RPMI7951 (cell line): Measurements from ENCODE around the gene UQCR11. TPM values are rescaled to one million over a fixed set of nuclear protein-coding genes. Genes with fewer than 3 reads are reported as not detected.
"Not testable (repeated sequence)": the region's sequence is repeated elsewhere in the genome, so short reads cannot be mapped to it uniquely, and the experiment has no call there.

Source experiments
- DNase-seq: peaks from one replicate; pipeline ENCODE4 v3.0.0-alpha.2; 2012; ENCODE audit warnings: low read depth
- total RNA-seq: library from RNA; depleted of rRNA; stranded (reverse); fragments of >200 nt; shearing (Covaris generic); gene quantifications from 2 replicates; pipeline ENCODE4 v1.2.3, GENCODE V29; 2014; rRNA removed

The UQCR11 gene
- 124 and 144 TPM in 2 replicates for total RNA-seq

- peak; percentile 95 for DNase-seq
These were observed at the start of gene UQCR11 for GRCh38 chr19:1605236-1606137. Gene UQCR11 (minus strand): TSS chr19:1605462. CDS start chr19:1605409, 53 bp downstream.

DNA sequence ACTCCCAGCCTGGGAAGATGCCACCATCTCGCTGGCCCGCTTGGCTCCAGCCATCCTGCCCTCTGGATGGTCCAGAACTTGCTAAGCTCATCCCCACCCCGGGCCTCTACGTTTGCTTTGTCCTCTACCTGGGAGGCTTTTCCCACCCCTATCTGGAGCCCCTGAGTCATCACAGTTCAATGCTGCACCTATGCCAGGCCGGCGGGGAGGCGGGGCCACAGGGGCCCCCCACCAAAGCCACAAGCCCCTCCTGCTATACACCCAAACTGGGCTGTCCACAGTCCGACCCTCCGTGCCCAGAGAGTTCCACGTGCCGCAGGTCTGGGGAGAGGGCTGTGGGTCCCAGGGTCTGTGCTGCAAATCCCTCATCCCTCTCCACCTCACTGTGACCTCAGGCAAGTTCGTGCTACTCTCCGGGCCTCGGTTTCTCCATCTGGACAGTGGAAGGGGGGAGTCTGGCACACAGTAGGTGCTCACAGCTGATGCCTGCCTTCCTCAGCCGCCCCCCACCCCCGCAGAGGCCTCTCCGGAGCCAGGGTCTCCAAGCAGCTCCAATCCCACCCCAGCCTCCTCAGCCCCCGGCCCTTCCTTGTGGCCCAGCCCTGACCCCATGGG lies 49.0 kb upstream of the UQCR11 start:
- no peak for DNase-seq

DNA sequence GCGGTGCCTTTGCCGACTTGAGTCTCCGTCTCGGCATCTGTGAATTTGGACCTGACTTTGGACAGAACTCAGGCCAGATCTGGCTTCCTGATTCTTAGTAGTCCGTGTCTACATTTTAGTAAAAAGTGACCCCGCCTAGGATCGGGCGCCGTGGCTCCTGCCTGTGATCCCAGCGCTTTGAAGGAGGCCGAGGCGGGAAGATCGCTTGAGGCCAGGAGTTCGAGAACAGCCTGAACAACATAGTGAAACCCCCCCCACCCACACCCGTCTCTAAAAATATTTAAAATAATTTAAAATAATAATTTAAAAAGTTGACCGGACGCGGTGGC lies 48.0 kb upstream of the UQCR11 start:
- no peak for DNase-seq

- peak; percentile 97 for DNase-seq
These were observed 47.4 kb upstream of the UQCR11 start, which contains the start of gene TCF3 for GRCh38 chr19:1652471-1653299. Gene TCF3 (minus strand): TSS chr19:1652615. CDS start chr19:1650248, 2,367 bp downstream.

DNA sequence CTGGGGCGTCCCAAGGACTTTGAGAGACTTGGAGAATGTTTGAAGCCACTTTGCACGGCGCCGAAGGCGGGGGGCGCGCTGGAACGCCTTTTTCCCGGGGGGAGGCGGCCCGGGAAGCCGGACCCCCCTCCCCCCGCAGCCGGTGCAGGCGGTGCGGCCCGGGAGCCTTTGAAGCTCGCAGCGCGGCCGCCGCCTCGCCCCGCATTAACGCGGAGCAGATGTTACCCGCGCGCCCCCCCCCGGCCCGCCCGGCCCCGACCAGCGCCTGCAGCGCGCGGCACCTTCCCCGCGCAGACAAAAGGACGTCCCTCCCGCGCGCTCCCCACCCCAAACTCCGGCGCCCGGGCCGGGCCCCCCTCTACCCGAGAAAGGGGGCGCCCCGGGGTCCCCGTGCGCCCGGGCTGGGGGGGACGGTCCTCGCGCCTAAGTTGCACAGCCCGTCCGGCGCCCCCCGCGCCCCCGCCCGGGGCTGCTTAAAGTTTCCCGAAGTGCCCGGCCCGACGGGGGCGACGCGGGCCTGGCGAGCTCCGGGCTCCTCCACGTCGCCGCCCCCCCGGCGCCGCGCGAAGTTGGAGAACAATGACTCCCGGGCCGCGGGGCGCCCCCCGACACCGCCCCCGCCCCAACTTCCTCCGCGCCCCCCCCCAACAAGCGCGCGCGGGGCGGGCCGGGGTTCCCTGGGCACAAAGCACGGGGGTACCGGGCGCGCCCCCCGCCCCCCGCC lies 46.5 kb upstream of the UQCR11 start:
- DNase-seq = peak; percentile 64

GRCh38 chr19:1650650-1651567 lies 45.6 kb upstream of the UQCR11 start:
- DNase-seq = no peak

GRCh38 chr19:1649706-1650649 lies 44.7 kb upstream of the UQCR11 start:
- DNase-seq = no peak

DNA sequence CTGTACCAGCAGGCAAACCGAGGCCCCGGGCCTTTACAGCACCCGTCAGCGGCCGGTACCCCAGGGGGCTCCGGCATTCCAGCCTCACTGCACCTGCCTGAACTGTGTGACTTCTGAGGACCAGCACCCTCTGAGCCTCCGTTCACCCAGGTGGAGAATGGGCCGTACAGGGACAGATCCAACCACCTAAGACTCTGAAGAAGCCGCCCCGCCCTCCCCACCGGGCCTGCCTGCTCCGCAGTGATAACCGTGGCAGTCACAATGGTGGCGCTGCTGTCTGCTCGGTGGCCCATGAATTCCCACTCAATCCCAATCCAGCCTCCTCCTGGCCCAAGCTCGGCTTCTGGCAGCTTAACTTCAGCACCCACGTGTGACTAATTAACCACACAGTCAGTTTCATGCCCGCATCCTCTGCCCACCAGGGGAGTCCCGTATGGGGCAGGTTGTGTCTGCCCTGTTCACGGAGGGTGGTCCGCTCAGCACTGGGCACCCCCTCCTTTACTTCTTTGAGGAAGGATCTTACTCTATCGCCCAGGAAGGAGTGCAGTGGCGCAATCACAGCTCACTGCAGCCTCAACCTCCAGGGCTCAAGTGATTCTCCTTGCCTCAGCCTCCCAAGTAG lies 43.8 kb upstream of the UQCR11 start:
- DNase-seq = no peak

- DNase-seq = no peak
These were observed 43.2 kb upstream of the UQCR11 start for GRCh38 chr19:1648459-1648849.

DNA sequence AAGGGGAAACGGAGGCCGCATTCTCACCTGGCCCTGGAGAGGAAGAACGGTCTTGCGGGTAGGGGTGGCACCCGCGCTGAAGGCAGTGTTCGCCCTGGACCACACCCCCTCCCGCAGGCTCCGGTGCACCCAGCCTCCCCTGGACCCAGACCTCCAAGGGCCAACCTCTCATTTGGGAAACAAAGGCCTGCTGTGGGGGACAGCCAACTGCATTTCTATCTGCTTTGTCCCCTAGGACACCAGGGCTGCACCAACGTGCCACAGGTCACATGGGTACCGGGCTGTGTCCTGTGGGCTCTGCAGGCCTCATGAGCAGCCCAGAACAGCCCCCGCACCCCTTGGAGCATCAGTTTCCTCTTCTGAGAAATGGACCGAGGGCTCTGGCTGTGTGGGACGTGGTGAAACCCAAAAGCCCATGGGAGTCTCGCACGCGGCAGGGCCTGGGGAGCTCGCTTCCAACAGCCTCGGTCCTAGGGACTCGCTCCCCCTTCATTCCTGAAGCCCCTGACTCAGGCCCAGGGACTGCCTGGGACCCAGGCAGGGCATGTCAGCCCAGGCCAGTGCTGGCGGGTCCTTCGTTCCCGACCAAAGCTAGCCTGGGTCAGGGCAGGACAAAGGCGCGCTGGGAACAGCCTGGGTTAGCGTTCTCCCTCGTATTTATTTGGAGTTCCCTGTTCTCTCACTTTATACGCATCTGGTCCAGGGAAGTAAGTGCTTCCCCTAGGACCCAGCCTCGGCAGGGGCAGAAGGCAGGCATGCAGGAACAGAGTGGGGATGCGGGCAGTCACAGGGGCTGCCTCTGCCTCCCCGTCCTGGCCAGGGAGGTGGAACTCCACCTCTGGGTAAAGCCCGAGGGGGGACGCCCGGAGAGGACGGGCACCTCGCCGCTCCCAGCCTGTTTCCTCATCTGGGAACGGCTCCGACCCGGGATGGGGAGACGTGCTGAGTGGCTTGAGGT lies 42.5 kb upstream of the UQCR11 start:
- no peak for DNase-seq

DNA sequence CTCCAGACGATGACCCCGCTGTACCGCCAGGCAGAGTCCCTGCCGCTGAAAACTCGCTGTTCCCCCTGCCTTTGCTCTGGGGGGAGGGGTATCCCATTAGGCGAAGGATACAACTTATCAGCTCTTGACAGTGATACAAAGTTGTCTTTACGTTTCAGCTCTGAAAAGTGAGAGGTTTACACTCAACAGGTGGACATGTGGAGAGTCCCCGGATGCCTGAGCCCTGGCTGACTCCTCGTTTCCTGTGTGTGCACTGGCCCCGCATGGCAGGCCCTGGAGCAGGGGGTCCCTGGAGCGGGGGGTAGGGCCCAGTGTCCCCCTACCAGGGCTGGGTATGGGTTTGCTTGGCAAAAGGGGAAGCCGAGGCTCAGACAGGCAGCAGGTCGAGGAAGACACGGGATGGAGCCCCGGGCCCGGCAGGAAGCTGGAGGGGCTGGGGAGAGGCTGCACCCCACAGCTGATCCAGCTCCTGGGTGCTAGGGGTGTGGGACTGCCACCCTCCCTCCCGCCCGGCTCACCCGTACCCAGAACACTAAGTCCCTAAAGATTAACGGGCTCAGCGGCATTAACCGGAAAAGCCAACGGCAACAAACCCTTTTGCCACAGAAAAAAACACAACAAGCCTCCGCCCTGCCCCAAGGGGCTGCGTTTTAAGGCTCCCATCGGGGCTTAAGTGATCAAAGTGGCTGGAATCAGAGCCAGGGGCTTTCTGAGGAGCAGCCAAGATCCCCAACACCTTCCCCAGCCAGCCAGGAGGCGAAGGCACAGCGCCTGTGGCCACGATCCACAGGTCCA lies 41.6 kb upstream of the UQCR11 start:
- DNase-seq = no peak

- no peak for DNase-seq
These were observed 40.9 kb upstream of the UQCR11 start for GRCh38 chr19:1646149-1646548.

GRCh38 chr19:1645299-1645698 lies 40.0 kb upstream of the UQCR11 start:
- no peak for DNase-seq

- DNase-seq = no peak
These were observed 38.8 kb upstream of the UQCR11 start for GRCh38 chr19:1644070-1644469.

DNA sequence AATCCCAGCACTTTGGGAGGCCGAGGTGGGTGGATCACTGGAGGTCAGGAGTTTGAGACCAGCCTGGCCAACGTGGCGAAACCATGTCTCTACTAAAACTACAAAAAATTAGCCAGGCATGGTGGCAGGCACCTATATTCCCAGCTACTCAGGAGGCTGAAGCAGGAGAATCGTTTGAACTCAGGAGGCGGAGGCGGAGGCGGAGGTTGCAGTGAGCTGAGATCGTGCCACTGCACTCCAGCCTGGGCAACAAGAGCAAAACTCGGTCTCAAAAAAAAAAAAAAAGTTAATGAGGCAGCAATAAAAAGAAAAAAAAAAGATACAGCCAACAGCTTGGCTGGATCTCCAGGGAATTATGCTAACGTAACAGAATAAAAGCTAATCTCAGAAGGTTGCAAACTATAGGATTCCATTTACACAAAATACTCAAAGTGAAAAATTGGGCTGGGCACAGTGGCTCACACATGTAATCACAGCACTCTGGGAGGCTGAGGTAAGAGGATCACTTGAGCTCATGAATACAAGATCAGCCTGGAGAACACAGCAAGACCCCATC lies 35.7 kb upstream of the UQCR11 start:
- not testable (repeated sequence) for DNase-seq
